WERI-Rb-1 (cell line): ENCODE measurements around the gene GUK1.
A peak's percentile ranks its signal among the peaks of the same experiment; 100 is the strongest.

Experiments
- DNase-seq: peaks from one replicate; pipeline ENCODE4 v3.0.0-alpha.2; 2020
- H3K27ac ChIP-seq: fragments of 250-450 bp; sonication (Bioruptor Pico); 2 replicates; pipeline ENCODE4 v1.5.1; 2020; ENCODE audit warnings: mild to moderate bottlenecking, moderate library complexity
- H3K27me3 ChIP-seq: fragments of 250-450 bp; sonication (Bioruptor Pico); 2 replicates; pipeline ENCODE4 v1.5.1; 2021; ENCODE audit warnings: mild to moderate bottlenecking, low read depth, moderate library complexity; ENCODE audit not compliant: insufficient read depth, severe bottlenecking
- H3K36me3 ChIP-seq: fragments of 250-450 bp; sonication (Bioruptor Pico); 2 replicates; pipeline ENCODE4 v1.5.1; 2020; ENCODE audit warnings: mild to moderate bottlenecking, moderate library complexity
- H3K4me3 ChIP-seq: 2 replicates; pipeline ENCODE4 v1.5.1; 2011; ENCODE audit warnings: low read depth, mild to moderate bottlenecking, control low read depth, low read length
- H3K9me3 ChIP-seq: fragments of 250-450 bp; sonication (Bioruptor Pico); 2 replicates; pipeline ENCODE4 v1.5.1; 2021; ENCODE audit warnings: mild to moderate bottlenecking, moderate library complexity; ENCODE audit not compliant: severe bottlenecking
- CTCF ChIP-seq: IDR thresholded peaks from 2 replicates; pipeline ENCODE4 v1.5.1; 2011; ENCODE audit warnings: low read depth, mild to moderate bottlenecking, control low read depth, inconsistent platforms, low read length

Gene GUK1

GRCh38 chr1:228141226-228142044 is 1.4 kb downstream of the GUK1 start:
- H3K9me3 ChIP-seq, result no peaks in the 10 kb centered on the region
- DNase-seq, result no peak
- no peak for TF ChIP-seq CTCF
- 0 out of 2 replicates have a peak overlapping the region, but pooled peaks have one; percentile 31 for H3K27ac ChIP-seq
- H3K4me3 ChIP-seq, result peak overlapping the region; percentile 80
- peaks cover 4% of the 10 kb centered on the region for H3K36me3 ChIP-seq
- H3K27me3 ChIP-seq, result no peaks in the 10 kb centered on the region

- TF ChIP-seq CTCF, result no peak
- Histone ChIP-seq H3K36me3 (peaks cover 4% of the 10 kb centered on the region), H3K4me3 (no peak overlapping the region), H3K27me3 (no peaks in the 10 kb centered on the region), H3K9me3 (no peaks in the 10 kb centered on the region), H3K27ac (no peak overlapping the region)
- DNase-seq, result no peak
These were observed 2.1 kb downstream of the GUK1 start for GRCh38 chr1:228142155-228142691.

- Histone ChIP-seq H3K27me3 (no peaks in the 10 kb centered on the region), H3K27ac (no peak overlapping the region), H3K9me3 (no peaks in the 10 kb centered on the region), H3K36me3 (peaks cover 4% of the 10 kb centered on the region), H3K4me3 (no peak overlapping the region)
- DNase-seq, result no peak
- TF ChIP-seq CTCF, result no peak
These were observed 2.6 kb downstream of the GUK1 start for GRCh38 chr1:228142701-228143136.

GRCh38 chr1:228143480-228144192 is 3.6 kb downstream of the GUK1 start:
- no peak overlapping the region for H3K4me3 ChIP-seq

More at GRCh38 chr1:228143480-228144192, 3.6 kb downstream of the GUK1 start:
- Histone ChIP-seq H3K9me3 (no peaks in the 10 kb centered on the region), H3K36me3 (peaks cover 6% of the 10 kb centered on the region), H3K27ac (peak overlapping the region; percentile 18; the same call in 1 of the 2 replicates), H3K27me3 (no peaks in the 10 kb centered on the region)
- DNase-seq, result no peak
- no peak for TF ChIP-seq CTCF
